ENCODE measurements around the gene UBE2E3.

UBE2E3 gene

DNA sequence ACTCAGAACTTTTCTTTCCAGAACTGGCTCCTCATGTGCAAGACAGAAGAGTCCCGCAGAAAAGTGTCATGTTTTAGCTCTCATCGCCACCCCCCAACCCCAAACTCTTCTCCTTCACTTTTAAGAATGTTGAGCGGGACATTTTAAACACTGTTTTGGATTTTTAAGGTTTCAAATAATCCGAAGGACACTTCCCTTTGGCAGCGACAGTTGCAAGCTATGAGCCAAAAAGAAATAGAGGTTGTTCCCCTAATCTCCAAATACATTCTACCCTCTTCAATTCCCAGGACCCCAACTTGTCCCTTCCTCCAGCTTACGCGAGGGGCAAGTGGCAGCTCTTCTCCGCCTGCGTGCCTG lies 678 bp upstream of the UBE2E3 start:
- no peak for DNase-seq

DNA sequence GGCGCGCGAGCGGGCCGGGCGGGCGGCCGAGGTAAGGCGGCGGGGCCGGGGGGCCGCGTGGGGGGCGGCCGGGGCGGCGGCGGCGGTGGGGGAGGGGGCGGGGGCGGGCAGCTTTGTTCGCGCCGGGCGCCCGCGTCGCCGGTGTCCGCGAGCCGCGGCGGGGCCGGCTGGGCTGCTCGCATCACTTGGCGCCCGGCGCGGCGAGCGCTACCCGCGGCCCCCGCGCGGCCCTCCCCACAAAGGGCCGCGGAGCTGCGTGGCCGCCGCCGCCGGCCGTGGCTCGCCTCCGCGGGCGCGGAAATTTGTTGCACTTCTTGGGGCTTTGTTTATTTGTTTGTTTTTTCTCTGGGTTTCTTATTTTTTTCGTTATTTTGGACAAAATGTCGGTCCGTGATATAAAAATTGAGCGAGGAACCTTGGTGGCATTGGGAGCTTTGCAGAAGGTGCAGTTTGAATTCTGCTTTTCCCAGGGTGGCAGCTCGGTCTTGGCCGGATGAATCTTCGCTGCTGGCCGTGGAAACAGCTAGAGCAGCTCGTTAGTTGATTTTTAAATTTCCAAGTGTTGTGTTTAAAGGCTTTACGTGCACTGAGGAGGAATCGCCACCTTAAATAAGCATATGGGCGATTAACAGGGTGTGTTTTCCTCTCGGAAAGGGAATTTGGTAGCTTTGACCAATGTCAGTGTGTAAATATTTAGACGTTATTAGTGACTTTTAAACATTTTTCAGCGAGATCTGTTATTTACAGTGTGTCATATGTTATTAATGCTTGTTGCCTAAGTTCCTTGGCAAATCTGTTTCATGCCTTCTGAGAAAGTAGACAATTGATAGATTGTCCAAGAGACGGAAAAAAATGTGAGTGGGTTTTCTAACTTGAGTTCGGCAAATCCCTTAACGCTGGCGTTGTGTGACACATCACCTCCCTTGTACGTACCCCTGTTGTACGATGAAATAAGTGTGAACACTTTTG lies 822 bp downstream of the UBE2E3 start:
- no peak for DNase-seq

- no peak for DNase-seq
Observed at GRCh38 chr2:180983468-180984242, 3.2 kb downstream of the UBE2E3 start.

- no peak for DNase-seq
Observed at GRCh38 chr2:180985771-180986395, 5.5 kb downstream of the UBE2E3 start.

- DNase-seq = no peak
Observed at GRCh38 chr2:180987146-180987545, 6.7 kb downstream of the UBE2E3 start.

DNA sequence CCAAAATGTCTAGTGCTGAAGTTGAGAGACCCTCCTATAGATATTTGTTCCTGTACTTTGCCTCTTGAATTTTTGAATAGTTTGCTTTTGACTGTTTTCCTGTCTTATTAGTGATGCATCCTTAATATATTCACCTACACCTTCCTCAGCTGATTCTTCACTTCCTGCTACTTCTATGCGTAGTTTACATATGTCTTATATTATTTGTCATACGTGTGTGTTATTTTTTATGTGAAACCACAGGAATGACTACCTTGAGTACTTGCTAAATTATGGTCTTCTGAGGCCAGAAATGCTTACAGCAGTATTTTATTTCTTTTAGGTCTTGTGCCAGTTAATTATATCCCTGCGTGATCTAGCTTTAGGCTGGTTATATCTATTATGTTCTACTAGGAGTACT lies 9.9 kb downstream of the UBE2E3 start:
- DNase-seq = no peak

- no peak for DNase-seq
Observed at GRCh38 chr2:180990794-180991193, 10.4 kb downstream of the UBE2E3 start.

- DNase-seq = no peak
Observed at GRCh38 chr2:180991361-180991760, 11.0 kb downstream of the UBE2E3 start.

DNA sequence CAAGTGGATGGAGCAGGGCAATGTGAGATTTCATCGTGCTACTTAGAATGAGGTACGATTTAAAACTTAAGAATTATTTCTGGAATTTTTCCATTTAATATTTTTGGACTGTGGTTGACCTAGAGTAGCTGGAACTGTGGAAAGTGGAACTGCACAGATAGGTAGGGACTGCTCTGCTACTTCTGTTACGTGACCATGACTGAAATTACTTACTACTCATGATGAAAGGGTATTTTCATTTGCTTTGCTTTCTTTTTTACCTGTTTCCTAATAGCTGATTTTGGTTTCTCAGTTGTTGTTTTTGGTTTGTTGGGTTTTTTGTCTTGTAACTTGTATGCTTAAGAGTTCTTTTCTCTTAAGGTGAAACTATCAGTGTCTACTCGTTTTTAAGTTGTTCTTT lies 11.4 kb downstream of the UBE2E3 start:
- no peak for DNase-seq

GRCh38 chr2:180992994-180993393 lies 12.6 kb downstream of the UBE2E3 start:
- DNase-seq = no peak

DNA sequence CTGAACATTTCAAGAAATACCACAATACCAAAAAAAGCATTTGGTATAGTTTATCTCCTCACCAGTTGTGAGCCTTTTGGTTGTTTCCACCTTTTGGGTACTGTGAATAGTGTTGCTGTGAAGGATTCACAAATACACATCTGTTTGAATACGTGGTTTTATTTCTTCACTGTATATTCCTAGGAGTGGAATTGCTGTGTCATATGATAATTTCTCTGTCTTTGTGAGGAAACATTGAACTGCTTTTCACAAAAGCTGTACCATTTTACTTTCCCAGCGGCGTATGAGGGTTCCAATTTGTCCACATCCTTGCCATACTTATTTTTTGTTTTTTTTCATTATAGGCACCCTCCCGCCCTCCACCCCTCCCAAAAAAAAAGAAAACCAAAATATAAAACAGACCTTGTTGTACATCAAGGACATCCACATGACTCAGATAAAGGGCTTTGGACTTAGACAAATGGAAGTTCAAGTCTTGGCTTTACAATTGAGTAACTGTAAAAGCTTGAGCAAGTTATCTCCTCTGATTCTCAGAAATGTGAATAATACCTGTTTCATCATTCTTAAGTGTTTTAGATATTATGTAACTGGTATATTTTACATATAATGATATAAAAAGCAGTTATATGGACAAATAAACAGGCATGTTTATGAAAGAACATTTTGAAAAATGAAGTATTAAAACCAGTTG lies 19.0 kb downstream of the UBE2E3 start:
- DNase-seq = no peak

DNA sequence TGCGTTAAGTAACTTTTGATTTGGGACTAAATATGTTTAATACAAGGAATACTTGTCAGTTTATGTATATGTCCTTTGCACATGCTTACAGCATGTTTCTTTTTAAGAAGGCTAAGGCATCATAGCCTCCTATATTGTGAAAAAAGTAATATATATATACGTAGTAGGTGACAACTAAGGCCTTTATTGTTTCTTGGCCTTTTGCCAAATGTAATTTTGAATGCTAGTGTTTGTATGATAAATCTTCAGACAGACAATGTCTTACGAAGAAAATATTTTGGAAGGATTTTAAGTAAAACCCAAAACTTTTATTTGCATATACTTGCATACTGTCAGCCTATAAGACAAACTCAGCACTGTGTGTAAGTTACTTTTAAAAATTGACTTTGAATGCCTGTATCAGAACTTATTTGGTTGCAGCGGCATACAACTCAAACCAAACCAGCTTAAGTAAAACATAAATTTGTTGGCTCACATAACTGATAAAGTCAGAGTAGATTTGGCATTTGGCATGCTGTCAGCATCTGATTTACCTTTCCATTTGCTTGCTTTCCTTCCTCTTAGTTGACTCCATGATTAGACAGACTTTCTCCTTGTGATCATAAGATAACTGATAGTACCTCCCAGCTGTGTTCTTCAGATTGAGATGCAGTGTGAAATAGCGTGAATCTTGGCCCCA lies 24.4 kb downstream of the UBE2E3 start:
- no peak for DNase-seq

GRCh38 chr2:181005326-181005655 lies 24.9 kb downstream of the UBE2E3 start:
- no peak for DNase-seq

DNA sequence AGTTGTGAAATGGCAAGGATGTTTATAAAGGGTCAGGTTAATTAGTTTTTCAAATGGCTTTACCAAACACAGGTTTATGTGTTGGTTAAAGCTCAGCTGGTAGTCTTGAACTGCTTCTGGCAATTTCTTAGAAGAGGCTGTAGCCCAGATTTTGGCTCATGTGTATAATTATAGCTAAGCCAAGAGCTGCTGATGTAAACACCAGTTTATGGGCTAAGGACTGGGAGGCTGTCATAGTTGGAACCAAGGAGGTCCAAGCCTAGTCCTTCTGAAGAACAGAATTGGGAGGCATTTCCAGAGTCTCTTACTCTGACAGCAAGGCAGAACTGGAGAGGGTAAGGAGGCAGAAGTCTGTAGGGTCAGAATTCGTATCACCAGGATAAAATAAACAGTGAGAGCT lies 25.4 kb downstream of the UBE2E3 start:
- no peak for DNase-seq

- no peak for DNase-seq
Observed at GRCh38 chr2:181007086-181007837, 26.9 kb downstream of the UBE2E3 start.

DNA sequence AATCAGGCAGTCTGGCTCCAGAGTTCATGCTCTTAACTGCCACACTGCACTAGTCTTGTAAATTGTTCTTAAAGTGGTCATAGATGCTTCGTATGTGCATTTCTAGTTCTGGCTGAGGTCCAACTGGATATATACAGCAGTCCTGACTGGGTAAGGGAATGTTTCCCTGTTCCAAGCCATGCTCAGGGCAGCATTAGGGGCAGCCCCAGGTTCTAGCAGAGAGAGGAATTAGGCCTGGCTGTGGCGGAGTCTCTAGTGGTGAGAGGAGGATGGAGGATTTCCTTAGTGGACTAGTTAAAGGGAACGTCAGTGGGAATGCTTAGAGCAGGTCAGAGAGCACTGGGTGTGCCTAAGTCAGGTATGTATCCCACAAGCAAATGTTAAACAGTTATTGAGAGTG lies 28.0 kb downstream of the UBE2E3 start:
- no peak for DNase-seq

DNA sequence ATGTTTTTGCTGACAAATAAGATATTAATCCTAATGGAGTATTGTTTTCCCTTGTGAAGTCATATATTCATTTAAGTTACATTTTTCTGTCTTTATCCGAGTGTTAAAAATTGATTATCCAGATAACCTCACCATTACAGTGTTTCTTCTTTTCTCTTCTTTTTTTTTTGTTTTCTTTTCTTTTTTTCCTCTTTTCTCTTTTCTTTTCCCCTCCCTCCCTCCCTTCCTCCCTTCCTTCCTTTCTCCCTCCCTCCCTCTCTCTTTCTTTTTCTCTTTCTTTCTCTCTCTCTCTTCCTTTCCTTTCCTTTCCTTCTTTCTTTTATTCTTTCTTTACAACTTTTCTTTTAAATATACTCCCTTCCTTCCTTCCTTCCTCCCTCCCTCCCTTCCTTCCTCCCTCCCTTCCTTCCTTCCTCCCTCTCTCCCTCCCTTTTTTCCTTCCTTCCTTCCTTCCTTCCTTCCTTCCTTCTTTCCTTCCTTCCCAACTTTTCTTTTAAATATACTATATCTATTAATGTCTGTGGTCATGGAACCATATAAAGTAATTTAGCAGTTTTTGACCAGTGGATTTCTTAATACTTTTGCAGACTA lies 40.9 kb downstream of the UBE2E3 start:
- DNase-seq = no peak

- DNase-seq = no peak
Observed at GRCh38 chr2:181022652-181023051, 42.2 kb downstream of the UBE2E3 start.

GRCh38 chr2:181025004-181025403 lies 44.6 kb downstream of the UBE2E3 start:
- no peak for DNase-seq

DNA sequence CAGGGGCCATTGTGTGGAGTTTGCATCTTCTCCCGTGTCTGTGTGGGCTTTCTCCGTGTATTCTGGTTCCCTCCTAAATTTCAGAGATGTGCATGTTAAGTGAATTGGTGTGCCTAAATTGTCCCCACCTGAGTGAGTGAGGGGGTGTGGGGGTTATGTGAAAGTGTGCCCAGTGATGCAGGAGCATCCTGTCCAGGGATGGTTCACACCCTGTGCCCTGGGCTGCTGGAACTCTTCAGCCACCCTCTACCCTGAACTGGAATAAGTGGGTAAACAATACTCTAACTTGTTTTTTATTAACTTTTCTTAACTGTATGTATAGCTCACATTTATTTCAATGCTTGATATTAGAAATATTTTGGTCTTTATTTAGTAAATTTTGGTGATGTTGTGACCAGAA lies 56.0 kb downstream of the UBE2E3 start:
- no peak for DNase-seq

- no peak for DNase-seq
Observed at GRCh38 chr2:181036848-181037603, 56.6 kb downstream of the UBE2E3 start.

All from effector CD4-positive, alpha-beta T cell (primary cell).